ENCODE results near the gene SAP130.

DNA sequence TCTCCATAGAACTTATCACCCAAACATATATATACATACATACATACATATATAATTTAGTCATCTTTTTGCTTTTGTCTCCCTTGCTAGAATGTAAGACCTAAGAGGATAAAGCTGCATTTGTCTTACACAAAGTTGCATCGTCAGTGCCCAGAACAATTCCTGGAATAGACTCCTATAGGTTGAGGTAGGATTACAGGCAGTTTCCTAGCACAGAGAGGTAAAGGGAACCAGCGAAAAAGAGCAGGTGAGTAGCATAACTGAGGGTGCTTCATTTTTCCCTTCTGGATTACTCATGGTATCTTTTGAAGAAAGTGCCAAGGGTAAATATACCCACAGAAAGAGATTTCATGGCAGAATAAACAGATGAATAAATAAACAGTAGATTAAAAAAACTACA, 74.0 kb downstream of the SAP130 start:
- TF ChIP-seq, protein P1, sequence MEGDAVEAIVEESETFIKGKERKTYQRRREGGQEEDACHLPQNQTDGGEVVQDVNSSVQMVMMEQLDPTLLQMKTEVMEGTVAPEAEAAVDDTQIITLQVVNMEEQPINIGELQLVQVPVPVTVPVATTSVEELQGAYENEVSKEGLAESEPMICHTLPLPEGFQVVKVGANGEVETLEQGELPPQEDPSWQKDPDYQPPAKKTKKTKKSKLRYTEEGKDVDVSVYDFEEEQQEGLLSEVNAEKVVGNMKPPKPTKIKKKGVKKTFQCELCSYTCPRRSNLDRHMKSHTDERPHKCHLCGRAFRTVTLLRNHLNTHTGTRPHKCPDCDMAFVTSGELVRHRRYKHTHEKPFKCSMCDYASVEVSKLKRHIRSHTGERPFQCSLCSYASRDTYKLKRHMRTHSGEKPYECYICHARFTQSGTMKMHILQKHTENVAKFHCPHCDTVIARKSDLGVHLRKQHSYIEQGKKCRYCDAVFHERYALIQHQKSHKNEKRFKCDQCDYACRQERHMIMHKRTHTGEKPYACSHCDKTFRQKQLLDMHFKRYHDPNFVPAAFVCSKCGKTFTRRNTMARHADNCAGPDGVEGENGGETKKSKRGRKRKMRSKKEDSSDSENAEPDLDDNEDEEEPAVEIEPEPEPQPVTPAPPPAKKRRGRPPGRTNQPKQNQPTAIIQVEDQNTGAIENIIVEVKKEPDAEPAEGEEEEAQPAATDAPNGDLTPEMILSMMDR (IDR thresholded peaks at IDR 0.05): no peak
- no peak for TF ChIP-seq POLR2A (IDR thresholded peaks at IDR 0.05)
- TF ChIP-seq POLR2AphosphoS5 (IDR thresholded peaks at IDR 0.05): no peak

Measured in prostate gland (tissue), 2 donors.